Endometrial microvascular endothelial cells (primary cell): ENCODE results near the gene WDR27. TPM values are rescaled to one million over a fixed set of nuclear protein-coding genes. Genes with fewer than 3 reads are reported as not detected.
"Not testable (repeated sequence)": the region's sequence is repeated elsewhere in the genome, so short reads cannot be mapped to it uniquely, and the experiment has no call there.

ENCODE experiments used
- in situ Hi-C: cut with HindIII; loops from 2 replicates; pipeline ENCODE4 v1.10.0; 2017; ENCODE audit warnings: low sequenced_read_pairs, low pct_unique_long_range_greater_than_20kb; ENCODE audit errors: inconsistent ontology term
- total RNA-seq: library from RNA; depleted of rRNA; stranded (reverse); fragments of >200 nt; gene quantifications from one replicate; pipeline ENCODE4 v1.2.3, GENCODE V29; 2015; ENCODE audit errors: inconsistent ontology term

WDR27 gene
- total RNA-seq, 1 donor from 2014 or later: 22.3 TPM

GRCh38 chr6:169623975-169624374, 77.9 kb downstream of the WDR27 start:
- in situ Hi-C loops: no loop called here

GRCh38 chr6:169623343-169623742, 78.5 kb downstream of the WDR27 start:
- in situ Hi-C loops: no loop called here

- in situ Hi-C loops: no loop called here
Observed at GRCh38 chr6:169622618-169623017, 79.2 kb downstream of the WDR27 start.

- in situ Hi-C loops: no loop called here
Observed at GRCh38 chr6:169621311-169621710, 80.5 kb downstream of the WDR27 start.

GRCh38 chr6:169620171-169621130, 81.4 kb downstream of the WDR27 start:
- in situ Hi-C loops: no loop called here

GRCh38 chr6:169619650-169620049, 82.2 kb downstream of the WDR27 start:
- in situ Hi-C loops: no loop called here

- in situ Hi-C loops: no loop called here
Observed at GRCh38 chr6:169618526-169619490, 83.0 kb downstream of the WDR27 start.

- in situ Hi-C loops: no loop called here
Observed at GRCh38 chr6:169617562-169617961, 84.3 kb downstream of the WDR27 start.

- in situ Hi-C loops: not testable (repeated sequence)
Observed at GRCh38 chr6:169608609-169609008, 93.2 kb downstream of the WDR27 start.

- in situ Hi-C loops: no loop called here
Observed at GRCh38 chr6:169604076-169604475, 97.8 kb downstream of the WDR27 start.

GRCh38 chr6:169601129-169601528, 100.7 kb downstream of the WDR27 start:
- in situ Hi-C loops: not testable (repeated sequence)

- in situ Hi-C loops: no loop called here
Observed at GRCh38 chr6:169592558-169592957, 109.3 kb downstream of the WDR27 start.

GRCh38 chr6:169591616-169592015, 110.2 kb downstream of the WDR27 start:
- in situ Hi-C loops: no loop called here

- in situ Hi-C loops: no loop called here
Observed at GRCh38 chr6:169590376-169590939, 111.4 kb downstream of the WDR27 start.

- in situ Hi-C loops: no loop called here
Observed at GRCh38 chr6:169589699-169590257, 112.1 kb downstream of the WDR27 start.

- in situ Hi-C loops: no loop called here
Observed at GRCh38 chr6:169589293-169589692, 112.5 kb downstream of the WDR27 start.

- in situ Hi-C loops: no loop called here
Observed at GRCh38 chr6:169587975-169588374, 113.9 kb downstream of the WDR27 start.

- in situ Hi-C loops: no loop called here
Observed at GRCh38 chr6:169583886-169584541, 117.8 kb downstream of the WDR27 start.
